GM19351 (cell line): ENCODE data around the gene ATXN3L.

Experiments used
- ATAC-seq: cut with Tn5 transposase; IDR thresholded peaks from one replicate; pipeline ENCODE4 v1.9.1; 2021; ENCODE audit warnings: mild to moderate bottlenecking, moderate library complexity; ENCODE audit not compliant: unreplicated experiment

The ATXN3L gene

GRCh38 chrX:13271511-13271910, 48.3 kb downstream of the ATXN3L start:
- no peak for ATAC-seq

GRCh38 chrX:13270360-13270759, 49.5 kb downstream of the ATXN3L start:
- no peak for ATAC-seq

- ATAC-seq = no peak
Observed at GRCh38 chrX:13268874-13269273, 51.0 kb downstream of the ATXN3L start.
